Motor neuron (in vitro differentiated cells): ENCODE measurements around the gene PCDH1. TPM values are rescaled to one million over a fixed set of nuclear protein-coding genes. Genes with fewer than 3 reads are reported as not detected.
"Not testable (repeated sequence)": the region's sequence is repeated elsewhere in the genome, so short reads cannot be mapped to it uniquely, and the experiment has no call there.

Source experiments
- ATAC-seq, 8 experiments: fragments of 200-7000 bp; cut with Tn5 transposase; replicated peaks in 6 of 8; 2 replicates each; pipeline ENCODE4 v1.8.0; 2021; ENCODE audit warnings: mild to moderate bottlenecking in 8 of 8, moderate library complexity in 8 of 8
- H3K27ac ChIP-seq, 2 donors: fragments of 250-450 bp; sonication (Bioruptor Pico); 2 replicates each; pipeline ENCODE4 v1.9.0; 2021; ENCODE audit warnings: antibody characterized with exemption in 2 of 2, mild to moderate bottlenecking in 2 of 2, moderate library complexity in 1 of 2
- H3K4me1 ChIP-seq, 2 donors: fragments of 250-450 bp; sonication (Bioruptor Pico); replicated peaks in 1 of 2; 2 replicates each; pipeline ENCODE4 v1.6.1; 2021; ENCODE audit warnings: antibody characterized with exemption in 2 of 2, mild to moderate bottlenecking in 2 of 2, moderate library complexity in 1 of 2
- H3K4me3 ChIP-seq, 5 donors: fragments of 250-450 bp; sonication (Bioruptor Pico); 2 replicates each; pipeline ENCODE4 v1.9.0; 2021; ENCODE audit warnings: antibody characterized with exemption in 5 of 5, mild to moderate bottlenecking in 5 of 5, moderate library complexity in 4 of 5
- WGBS, 10 experiments: fragments of 450-650 bp; shearing (Covaris generic); methylation state at CpG; one replicate each; pipeline ENCODE4 v1.0.0; 2022; 5-methylcytosine and 5-hydroxymethylcytosine counted together
- in situ Hi-C, 9 experiments: fragments of 400-800 bp; cut with MboI; loops; one replicate each; pipeline ENCODE4 v1.15.0; 2021; ENCODE audit warnings: low sequenced_read_pairs in 9 of 9, low pct_unique_long_range_greater_than_20kb in 2 of 9; ENCODE audit not compliant: unreplicated experiment in 9 of 9
- total RNA-seq, 8 experiments: library from RNA; unstranded; fragments of 300-600 nt; gene quantifications; 2 replicates each; pipeline versions ENCODE4 v1.2.3 to v1.2.4, GENCODE V29; 2022

Gene PCDH1
- total RNA-seq, 8 experiments from 2014 or later: 1.1 to 29.4 (median 17.5) TPM

GRCh38 chr5:141913560-141914198 lies 35.5 kb upstream of the PCDH1 start:
- Histone ChIP-seq H3K4me3 (peak overlapping the region in 3 of 5 donors; percentile 1 to 11 (median 8)), H3K27ac (peak overlapping the region; percentile 19 to 37), H3K4me1 (peaks cover 11 to 14% of the 10 kb centered on the region in 2 donors)
- WGBS, 10 experiments: 0 to 43% (median 36%) methylated on average over 1 to 14 of the region's 16 CpGs; no CpG with 5 or more reads in 2 of the 10 experiments
- in situ Hi-C loops: loop anchor here in 1 of 9 experiments (25.0 kb wide), 1 partner anchor 226 kb away; the partner anchor contains the start of gene ARAP3
- peak in 3 of 8 experiments; percentile 1 to 31 (median 8) for ATAC-seq

DNA sequence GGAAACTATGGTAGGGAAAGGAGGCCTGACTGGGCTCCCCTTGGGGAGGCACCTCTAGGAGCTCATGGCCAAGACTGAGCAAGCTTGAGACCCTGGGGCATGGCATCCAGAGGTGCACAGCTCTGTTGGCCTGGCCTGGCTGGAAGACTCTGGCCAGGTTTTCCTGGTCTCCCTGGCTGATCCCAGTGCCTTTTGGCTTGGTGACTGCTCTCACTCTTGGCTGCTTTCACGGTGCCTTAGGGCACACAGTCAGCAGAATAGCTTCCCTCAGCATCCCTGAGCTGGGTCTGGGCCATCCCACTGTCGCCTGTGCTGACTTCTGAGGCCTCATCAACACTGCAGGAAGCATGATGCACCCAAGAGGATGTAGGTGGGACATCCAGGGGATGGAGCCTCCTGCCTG lies 32.1 kb upstream of the PCDH1 start:
- H3K4me1 ChIP-seq: peaks cover 11 to 14% of the 10 kb centered on the region in 2 donors
- in situ Hi-C loops: loop anchor here in 1 of 9 experiments (25.0 kb wide), 1 partner anchor 223 kb away; the partner anchor contains the start of gene ARAP3
- ATAC-seq: peak in 3 of 8 experiments; percentile 38 to 45 (median 39)
- no peak overlapping the region for H3K4me3 ChIP-seq
- no peak overlapping the region for H3K27ac ChIP-seq
- WGBS, 10 experiments: 33 to 100% (median 51%) methylated on average over 1 to 2 of the region's 2 CpGs; no CpG with 5 or more reads in 6 of the 10 experiments

DNA sequence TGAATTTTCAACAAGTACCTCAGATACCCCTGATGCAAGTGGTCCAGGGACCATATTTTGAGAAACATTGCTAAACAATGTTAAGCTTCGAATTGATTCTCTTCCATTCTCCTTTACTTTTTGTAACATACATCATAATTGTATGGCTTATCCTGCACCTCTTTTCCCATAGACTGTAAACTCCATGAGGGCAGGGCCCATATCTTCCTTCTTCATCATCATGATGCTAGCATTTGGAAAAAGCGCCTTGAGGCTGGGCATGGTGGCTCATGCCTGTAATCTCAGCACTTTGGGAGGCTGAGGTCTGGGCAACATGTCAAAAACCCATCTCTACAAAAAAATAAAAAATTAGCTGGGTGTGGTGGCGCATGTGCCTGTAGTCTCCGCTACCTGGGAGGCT lies 31.0 kb upstream of the PCDH1 start:
- Histone ChIP-seq H3K4me1 (peaks cover 9 to 11% of the 10 kb centered on the region in 2 donors), H3K27ac (no peak overlapping the region), H3K4me3 (no peak overlapping the region)
- WGBS, 10 experiments: 50 to 100% (median 86%) methylated on average over 1 to 4 of the region's 4 CpGs; no CpG with 5 or more reads in 2 of the 10 experiments
- in situ Hi-C loops: loop anchor here in 1 of 9 experiments (25.0 kb wide), 1 partner anchor 222 kb away; the partner anchor contains the start of gene ARAP3
- no peak for ATAC-seq

- no peak for ATAC-seq
- WGBS, 10 experiments: 57 to 100% (median 92%) methylated on average over 1 to 2 of the region's 2 CpGs
- Histone ChIP-seq H3K4me1 (peaks cover 6 to 9% of the 10 kb centered on the region in 2 donors), H3K27ac (no peak overlapping the region), H3K4me3 (no peak overlapping the region)
- in situ Hi-C loops: loop anchor here in 1 of 9 experiments (25.0 kb wide), 1 partner anchor 221 kb away; the partner anchor contains the start of gene ARAP3
Observed at GRCh38 chr5:141908796-141909195, 30.6 kb upstream of the PCDH1 start.

GRCh38 chr5:141906972-141907371 lies 28.8 kb upstream of the PCDH1 start:
- in situ Hi-C loops: loop anchor here in 1 of 9 experiments (25.0 kb wide), 1 partner anchor 220 kb away; the partner anchor contains the start of gene ARAP3
- Histone ChIP-seq H3K4me3 (no peak overlapping the region), H3K27ac (no peak overlapping the region), H3K4me1 (peaks cover 4 to 7% of the 10 kb centered on the region in 2 donors)
- no peak for ATAC-seq
- 0% methylated on average over 1 of the region's 1 CpG; no CpG with 5 or more reads in 4 of the 10 experiments for WGBS, 10 experiments

- 0 to 100% (median 12%) methylated on average over 1 of the region's 1 CpG for WGBS, 10 experiments
- Histone ChIP-seq H3K4me1 (peaks cover 4 to 7% of the 10 kb centered on the region in 2 donors), H3K4me3 (no peak overlapping the region), H3K27ac (no peak overlapping the region)
- no peak for ATAC-seq
- in situ Hi-C loops: loop anchor here in 1 of 9 experiments (25.0 kb wide), 1 partner anchor 219 kb away; the partner anchor contains the start of gene ARAP3
Observed at GRCh38 chr5:141906517-141906916, 28.3 kb upstream of the PCDH1 start.

DNA sequence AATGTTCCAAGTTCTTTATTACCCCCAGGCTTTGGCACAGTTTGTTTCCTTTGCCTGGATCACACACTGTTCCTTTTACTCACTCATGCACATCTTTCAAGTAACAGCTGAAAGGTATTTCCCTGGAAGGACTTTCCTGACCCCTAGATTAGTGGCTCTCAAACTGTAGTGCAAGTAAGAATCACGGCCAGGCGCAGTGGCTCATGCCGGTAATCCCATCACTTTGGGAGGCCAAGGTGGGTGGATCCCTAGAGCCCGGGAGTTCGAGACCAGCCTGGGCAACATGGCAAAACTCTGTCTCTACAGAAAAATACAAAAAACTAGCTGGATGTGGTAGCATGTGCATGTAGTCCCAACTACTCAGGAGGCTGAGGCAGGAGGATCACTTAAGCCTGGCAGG lies 26.3 kb upstream of the PCDH1 start:
- in situ Hi-C loops: loop anchor here in 1 of 9 experiments (25.0 kb wide), 1 partner anchor 217 kb away; the partner anchor contains the start of gene ARAP3

DNA sequence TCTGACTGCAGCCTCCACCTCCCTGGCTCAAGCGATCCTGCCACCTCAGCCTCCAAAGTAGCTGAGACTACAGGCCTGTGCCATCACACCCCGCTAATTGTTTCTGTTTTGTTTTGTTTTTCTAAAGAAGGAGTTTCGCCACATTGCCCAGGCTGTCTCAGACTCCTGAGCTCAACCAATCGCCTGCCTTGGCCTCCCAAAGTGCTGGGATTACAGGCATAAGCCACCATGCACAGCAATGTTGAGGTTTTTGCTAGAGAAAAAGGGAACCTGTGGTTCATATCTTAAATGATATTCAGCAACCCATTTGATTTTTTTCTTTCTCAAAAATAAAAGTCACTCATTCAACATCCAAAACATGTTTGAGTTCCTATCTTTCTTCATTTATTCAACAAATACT lies 25.1 kb upstream of the PCDH1 start:
- in situ Hi-C loops: loop anchor here in 1 of 9 experiments (25.0 kb wide), 1 partner anchor 216 kb away; the partner anchor contains the start of gene ARAP3
- H3K4me3 ChIP-seq: no peak overlapping the region
- no peak overlapping the region for H3K27ac ChIP-seq
- WGBS, 10 experiments: 50 to 92% (median 83%) methylated on average over 1 to 4 of the region's 4 CpGs; no CpG with 5 or more reads in 1 of the 10 experiments
- peaks cover 4 to 7% of the 10 kb centered on the region in 2 donors for H3K4me1 ChIP-seq
- no peak for ATAC-seq

More for the DNA sequence above, 26.3 kb upstream of the PCDH1 start:
- H3K4me1 ChIP-seq: peaks cover 4 to 7% of the 10 kb centered on the region in 2 donors
- no peak for ATAC-seq
- no peak overlapping the region for H3K27ac ChIP-seq
- H3K4me3 ChIP-seq: no peak overlapping the region
- 17 to 95% (median 79%) methylated on average over 1 to 5 of the region's 5 CpGs; no CpG with 5 or more reads in 6 of the 10 experiments for WGBS, 10 experiments

DNA sequence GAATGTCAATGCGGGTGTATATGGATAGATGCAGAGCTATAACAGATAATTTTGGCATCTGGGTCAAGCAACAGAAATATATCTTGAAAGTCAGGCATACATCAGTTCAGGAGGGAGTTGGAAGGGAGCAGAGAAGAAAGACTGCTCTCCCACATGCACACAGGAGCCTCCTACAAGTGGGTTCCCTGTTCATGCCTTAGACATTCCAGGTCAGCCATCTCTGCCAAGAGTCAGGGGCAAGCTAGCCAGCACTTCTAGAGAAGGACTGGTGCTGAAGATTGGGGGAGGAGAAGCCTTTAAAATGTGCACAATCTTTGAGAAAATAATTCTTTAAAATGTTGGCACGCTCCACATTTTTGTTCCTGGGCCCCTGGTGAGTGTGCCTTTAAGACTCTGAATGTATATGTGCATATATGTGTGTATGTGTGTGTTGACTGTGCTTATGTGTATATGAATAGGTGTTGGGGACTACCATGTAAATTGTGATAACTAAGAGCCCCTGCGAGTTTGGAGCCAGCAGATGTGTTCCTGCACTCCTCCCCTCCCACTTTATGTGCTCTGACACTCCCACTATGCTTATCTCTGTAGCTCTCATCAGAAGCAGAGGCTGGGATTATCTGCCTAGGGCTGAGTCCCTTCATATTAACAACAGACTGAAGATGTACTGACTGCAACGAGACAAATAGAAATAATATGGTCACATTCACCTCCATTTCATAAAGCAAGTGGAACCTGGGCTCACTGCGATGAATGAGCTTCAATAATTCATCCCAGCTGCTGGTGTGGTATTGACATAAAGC lies 24.0 kb upstream of the PCDH1 start:
- H3K4me3 ChIP-seq: no peak overlapping the region
- in situ Hi-C loops: loop anchor here in 1 of 9 experiments (25.0 kb wide), 1 partner anchor 215 kb away; the partner anchor contains the start of gene ARAP3
- WGBS, 10 experiments: 13 to 100% (median 67%) methylated on average over 1 to 4 of the region's 5 CpGs; no CpG with 5 or more reads in 1 of the 10 experiments
- no peak overlapping the region for H3K27ac ChIP-seq
- H3K4me1 ChIP-seq: peaks cover 4 to 7% of the 10 kb centered on the region in 2 donors
- peak in 7 of 8 experiments; percentile 36 to 97 (median 64) for ATAC-seq

DNA sequence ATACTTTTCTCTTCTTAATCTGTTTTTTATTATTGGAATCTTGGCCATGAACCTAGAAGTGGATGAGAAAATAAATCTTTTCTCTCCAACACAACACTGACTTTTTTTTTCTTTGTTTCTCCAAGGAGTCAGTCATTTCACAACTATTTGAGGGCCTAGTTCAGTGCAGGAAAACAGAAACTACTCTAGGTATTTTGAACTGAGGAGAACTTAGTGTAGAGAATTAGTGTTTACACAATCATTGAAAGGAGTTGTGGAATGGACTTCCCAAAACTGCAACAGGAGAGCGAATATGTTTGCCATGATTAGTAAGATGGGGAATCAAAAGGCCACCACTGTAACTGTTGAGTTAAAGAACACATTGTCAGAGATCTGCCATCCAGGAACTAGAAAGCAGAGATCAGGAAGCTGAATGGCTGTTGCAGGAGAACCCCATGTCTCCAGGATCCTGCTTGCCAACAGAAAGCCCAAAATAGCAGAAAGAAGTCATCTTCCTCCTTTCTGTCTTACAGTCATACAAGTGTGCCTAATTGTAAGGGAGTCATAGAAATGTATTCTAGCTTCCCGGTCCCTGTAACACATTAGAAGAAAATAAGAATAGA lies 20.3 kb upstream of the PCDH1 start:
- Histone ChIP-seq H3K4me1 (peaks cover 4 to 7% of the 10 kb centered on the region in 2 donors), H3K27ac (no peak overlapping the region), H3K4me3 (no peak overlapping the region)
- 8 to 100% (median 86%) methylated on average over 1 to 2 of the region's 2 CpGs; no CpG with 5 or more reads in 1 of the 10 experiments for WGBS, 10 experiments
- in situ Hi-C loops: loop anchor here in 1 of 9 experiments (25.0 kb wide), 1 partner anchor 211 kb away; the partner anchor contains the start of gene ARAP3
- ATAC-seq: no peak

GRCh38 chr5:141897425-141897824 lies 19.2 kb upstream of the PCDH1 start:
- Histone ChIP-seq H3K4me1 (peaks cover 1% of the 10 kb centered on the region in 2 donors), H3K4me3 (no peak overlapping the region), H3K27ac (no peak overlapping the region)
- in situ Hi-C loops: loop anchor here in 1 of 9 experiments (25.0 kb wide), 1 partner anchor 210 kb away; the partner anchor contains the start of gene ARAP3
- no peak for ATAC-seq
- WGBS, 10 experiments: 97 to 100% (median 100%) methylated on average over 1 to 4 of the region's 4 CpGs; no CpG with 5 or more reads in 5 of the 10 experiments

GRCh38 chr5:141890429-141890828 lies 12.2 kb upstream of the PCDH1 start:
- not testable (repeated sequence) for H3K4me3 ChIP-seq, H3K4me1 ChIP-seq, ATAC-seq, H3K27ac ChIP-seq
- 0 to 100% (median 90%) methylated on average over 1 to 2 of the region's 2 CpGs; no CpG with 5 or more reads in 3 of the 10 experiments for WGBS, 10 experiments
- in situ Hi-C loops: loop anchor here in 1 of 9 experiments (25.0 kb wide), 1 partner anchor 203 kb away; the partner anchor contains the start of gene ARAP3
